ENCODE data around the gene PTPRG. TPM values are rescaled to one million over a fixed set of nuclear protein-coding genes. Genes with fewer than 3 reads are reported as not detected.

The PTPRG gene
- total and polyA plus RNA-seq, 2 experiments from 2014 or later: 24.4 to 131 TPM

DNA sequence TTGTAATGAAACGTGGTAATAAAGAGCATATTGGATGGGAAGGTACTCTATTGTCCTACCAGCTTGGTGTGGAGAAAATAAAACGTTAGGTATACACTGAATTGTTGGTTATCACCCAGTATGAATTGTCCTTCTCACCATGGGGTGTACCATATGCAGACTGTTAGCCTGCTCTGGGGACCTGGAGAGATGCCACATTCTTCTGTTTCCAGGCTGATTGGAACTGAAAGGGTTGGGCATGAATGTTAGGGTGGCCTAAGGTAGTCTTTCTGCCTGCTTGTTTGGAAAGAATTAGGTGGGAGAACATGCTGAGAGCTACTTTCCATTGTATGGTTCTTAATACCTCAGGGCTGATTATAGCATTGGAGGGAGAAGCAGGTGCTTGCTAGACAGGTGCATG lies 340.6 kb downstream of the PTPRG start:
- DNase-seq (ENCODE audit: low spot score) (no peak), ATAC-seq (no peak)
- no peaks in the 10 kb centered on the region for H3K36me3 ChIP-seq (ENCODE audit: insufficient read depth)
- no peak overlapping the region for H3K4me3 Mint-ChIP-seq
- H3K36me3 Mint-ChIP-seq (ENCODE audit: low read depth): no peaks in the 10 kb centered on the region
- TF ChIP-seq NANOG (IDR thresholded peaks at IDR 0.05; ENCODE audit: borderline replicate concordance) (no peak), EZH2phosphoT487 (IDR thresholded peaks at IDR 0.05; ENCODE audit: unreplicated experiment) (no peak), EZH2 (IDR thresholded peaks at IDR 0.05; ENCODE audit: low read depth, unreplicated experiment) (no peak), STAT1 (IDR thresholded peaks at IDR 0.05; ENCODE audit: unreplicated experiment) (no peak), CREB1 (CRISPR knock-in tag; IDR thresholded peaks at IDR 0.05; ENCODE audit: low read depth) (no peak), JUNB (IDR thresholded peaks at IDR 0.05; ENCODE audit: unreplicated experiment) (no peak), POLR2AphosphoS5 (IDR thresholded peaks at IDR 0.05; ENCODE audit: low read depth) (no peak), ZNF114 (CRISPR knock-in tag; IDR thresholded peaks at IDR 0.05) (no peak), ZNF331 (CRISPR knock-in tag; IDR thresholded peaks at IDR 0.05; ENCODE audit: low read depth) (no peak)
- TF ChIP-seq, protein P1, sequence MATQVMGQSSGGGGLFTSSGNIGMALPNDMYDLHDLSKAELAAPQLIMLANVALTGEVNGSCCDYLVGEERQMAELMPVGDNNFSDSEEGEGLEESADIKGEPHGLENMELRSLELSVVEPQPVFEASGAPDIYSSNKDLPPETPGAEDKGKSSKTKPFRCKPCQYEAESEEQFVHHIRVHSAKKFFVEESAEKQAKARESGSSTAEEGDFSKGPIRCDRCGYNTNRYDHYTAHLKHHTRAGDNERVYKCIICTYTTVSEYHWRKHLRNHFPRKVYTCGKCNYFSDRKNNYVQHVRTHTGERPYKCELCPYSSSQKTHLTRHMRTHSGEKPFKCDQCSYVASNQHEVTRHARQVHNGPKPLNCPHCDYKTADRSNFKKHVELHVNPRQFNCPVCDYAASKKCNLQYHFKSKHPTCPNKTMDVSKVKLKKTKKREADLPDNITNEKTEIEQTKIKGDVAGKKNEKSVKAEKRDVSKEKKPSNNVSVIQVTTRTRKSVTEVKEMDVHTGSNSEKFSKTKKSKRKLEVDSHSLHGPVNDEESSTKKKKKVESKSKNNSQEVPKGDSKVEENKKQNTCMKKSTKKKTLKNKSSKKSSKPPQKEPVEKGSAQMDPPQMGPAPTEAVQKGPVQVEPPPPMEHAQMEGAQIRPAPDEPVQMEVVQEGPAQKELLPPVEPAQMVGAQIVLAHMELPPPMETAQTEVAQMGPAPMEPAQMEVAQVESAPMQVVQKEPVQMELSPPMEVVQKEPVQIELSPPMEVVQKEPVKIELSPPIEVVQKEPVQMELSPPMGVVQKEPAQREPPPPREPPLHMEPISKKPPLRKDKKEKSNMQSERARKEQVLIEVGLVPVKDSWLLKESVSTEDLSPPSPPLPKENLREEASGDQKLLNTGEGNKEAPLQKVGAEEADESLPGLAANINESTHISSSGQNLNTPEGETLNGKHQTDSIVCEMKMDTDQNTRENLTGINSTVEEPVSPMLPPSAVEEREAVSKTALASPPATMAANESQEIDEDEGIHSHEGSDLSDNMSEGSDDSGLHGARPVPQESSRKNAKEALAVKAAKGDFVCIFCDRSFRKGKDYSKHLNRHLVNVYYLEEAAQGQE (IDR thresholded peaks at IDR 0.05; ENCODE audit: unreplicated experiment): no peak
- TF ChIP-seq, protein P2, sequence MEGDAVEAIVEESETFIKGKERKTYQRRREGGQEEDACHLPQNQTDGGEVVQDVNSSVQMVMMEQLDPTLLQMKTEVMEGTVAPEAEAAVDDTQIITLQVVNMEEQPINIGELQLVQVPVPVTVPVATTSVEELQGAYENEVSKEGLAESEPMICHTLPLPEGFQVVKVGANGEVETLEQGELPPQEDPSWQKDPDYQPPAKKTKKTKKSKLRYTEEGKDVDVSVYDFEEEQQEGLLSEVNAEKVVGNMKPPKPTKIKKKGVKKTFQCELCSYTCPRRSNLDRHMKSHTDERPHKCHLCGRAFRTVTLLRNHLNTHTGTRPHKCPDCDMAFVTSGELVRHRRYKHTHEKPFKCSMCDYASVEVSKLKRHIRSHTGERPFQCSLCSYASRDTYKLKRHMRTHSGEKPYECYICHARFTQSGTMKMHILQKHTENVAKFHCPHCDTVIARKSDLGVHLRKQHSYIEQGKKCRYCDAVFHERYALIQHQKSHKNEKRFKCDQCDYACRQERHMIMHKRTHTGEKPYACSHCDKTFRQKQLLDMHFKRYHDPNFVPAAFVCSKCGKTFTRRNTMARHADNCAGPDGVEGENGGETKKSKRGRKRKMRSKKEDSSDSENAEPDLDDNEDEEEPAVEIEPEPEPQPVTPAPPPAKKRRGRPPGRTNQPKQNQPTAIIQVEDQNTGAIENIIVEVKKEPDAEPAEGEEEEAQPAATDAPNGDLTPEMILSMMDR (conservative IDR thresholded peaks at IDR 0.05; ENCODE audit: low read depth in 2 of 2): no peak
- TF ChIP-seq, protein P3, sequence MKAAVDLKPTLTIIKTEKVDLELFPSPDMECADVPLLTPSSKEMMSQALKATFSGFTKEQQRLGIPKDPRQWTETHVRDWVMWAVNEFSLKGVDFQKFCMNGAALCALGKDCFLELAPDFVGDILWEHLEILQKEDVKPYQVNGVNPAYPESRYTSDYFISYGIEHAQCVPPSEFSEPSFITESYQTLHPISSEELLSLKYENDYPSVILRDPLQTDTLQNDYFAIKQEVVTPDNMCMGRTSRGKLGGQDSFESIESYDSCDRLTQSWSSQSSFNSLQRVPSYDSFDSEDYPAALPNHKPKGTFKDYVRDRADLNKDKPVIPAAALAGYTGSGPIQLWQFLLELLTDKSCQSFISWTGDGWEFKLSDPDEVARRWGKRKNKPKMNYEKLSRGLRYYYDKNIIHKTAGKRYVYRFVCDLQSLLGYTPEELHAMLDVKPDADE (IDR thresholded peaks at IDR 0.05): no peak
- TF ChIP-seq, protein P4, sequence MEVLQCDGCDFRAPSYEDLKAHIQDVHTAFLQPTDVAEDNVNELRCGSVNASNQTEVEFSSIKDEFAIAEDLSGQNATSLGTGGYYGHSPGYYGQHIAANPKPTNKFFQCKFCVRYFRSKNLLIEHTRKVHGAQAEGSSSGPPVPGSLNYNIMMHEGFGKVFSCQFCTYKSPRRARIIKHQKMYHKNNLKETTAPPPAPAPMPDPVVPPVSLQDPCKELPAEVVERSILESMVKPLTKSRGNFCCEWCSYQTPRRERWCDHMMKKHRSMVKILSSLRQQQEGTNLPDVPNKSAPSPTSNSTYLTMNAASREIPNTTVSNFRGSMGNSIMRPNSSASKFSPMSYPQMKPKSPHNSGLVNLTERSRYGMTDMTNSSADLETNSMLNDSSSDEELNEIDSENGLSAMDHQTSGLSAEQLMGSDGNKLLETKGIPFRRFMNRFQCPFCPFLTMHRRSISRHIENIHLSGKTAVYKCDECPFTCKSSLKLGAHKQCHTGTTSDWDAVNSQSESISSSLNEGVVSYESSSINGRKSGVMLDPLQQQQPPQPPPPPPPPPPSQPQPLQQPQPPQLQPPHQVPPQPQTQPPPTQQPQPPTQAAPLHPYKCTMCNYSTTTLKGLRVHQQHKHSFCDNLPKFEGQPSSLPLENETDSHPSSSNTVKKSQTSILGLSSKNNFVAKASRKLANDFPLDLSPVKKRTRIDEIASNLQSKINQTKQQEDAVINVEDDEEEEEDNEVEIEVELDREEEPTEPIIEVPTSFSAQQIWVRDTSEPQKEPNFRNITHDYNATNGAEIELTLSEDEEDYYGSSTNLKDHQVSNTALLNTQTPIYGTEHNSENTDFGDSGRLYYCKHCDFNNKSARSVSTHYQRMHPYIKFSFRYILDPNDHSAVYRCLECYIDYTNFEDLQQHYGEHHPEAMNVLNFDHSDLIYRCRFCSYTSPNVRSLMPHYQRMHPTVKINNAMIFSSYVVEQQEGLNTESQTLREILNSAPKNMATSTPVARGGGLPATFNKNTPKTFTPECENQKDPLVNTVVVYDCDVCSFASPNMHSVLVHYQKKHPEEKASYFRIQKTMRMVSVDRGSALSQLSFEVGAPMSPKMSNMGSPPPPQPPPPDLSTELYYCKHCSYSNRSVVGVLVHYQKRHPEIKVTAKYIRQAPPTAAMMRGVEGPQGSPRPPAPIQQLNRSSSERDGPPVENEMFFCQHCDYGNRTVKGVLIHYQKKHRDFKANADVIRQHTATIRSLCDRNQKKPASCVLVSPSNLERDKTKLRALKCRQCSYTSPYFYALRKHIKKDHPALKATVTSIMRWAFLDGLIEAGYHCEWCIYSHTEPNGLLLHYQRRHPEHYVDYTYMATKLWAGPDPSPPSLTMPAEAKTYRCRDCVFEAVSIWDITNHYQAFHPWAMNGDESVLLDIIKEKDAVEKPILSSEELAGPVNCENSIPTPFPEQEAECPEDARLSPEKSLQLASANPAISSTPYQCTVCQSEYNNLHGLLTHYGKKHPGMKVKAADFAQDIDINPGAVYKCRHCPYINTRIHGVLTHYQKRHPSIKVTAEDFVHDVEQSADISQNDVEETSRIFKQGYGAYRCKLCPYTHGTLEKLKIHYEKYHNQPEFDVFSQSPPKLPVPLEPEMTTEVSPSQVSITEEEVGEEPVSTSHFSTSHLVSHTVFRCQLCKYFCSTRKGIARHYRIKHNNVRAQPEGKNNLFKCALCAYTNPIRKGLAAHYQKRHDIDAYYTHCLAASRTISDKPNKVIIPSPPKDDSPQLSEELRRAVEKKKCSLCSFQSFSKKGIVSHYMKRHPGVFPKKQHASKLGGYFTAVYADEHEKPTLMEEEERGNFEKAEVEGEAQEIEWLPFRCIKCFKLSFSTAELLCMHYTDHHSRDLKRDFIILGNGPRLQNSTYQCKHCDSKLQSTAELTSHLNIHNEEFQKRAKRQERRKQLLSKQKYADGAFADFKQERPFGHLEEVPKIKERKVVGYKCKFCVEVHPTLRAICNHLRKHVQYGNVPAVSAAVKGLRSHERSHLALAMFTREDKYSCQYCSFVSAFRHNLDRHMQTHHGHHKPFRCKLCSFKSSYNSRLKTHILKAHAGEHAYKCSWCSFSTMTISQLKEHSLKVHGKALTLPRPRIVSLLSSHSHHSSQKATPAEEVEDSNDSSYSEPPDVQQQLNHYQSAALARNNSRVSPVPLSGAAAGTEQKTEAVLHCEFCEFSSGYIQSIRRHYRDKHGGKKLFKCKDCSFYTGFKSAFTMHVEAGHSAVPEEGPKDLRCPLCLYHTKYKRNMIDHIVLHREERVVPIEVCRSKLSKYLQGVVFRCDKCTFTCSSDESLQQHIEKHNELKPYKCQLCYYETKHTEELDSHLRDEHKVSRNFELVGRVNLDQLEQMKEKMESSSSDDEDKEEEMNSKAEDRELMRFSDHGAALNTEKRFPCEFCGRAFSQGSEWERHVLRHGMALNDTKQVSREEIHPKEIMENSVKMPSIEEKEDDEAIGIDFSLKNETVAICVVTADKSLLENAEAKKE (CRISPR knock-in tag; IDR thresholded peaks at IDR 0.05): no peak
- no peak overlapping the region for H3K4me2 ChIP-seq
- no peak overlapping the region for H3K4me3 ChIP-seq
- no peak overlapping the region for H2AFZ ChIP-seq
- H4K20me1 ChIP-seq (replicated peaks; ENCODE audit: insufficient read depth): peaks cover 7% of the 10 kb centered on the region; the same call in 1 of the 2 replicates
- no peak overlapping the region for H3K27ac ChIP-seq (ENCODE audit: low read depth)
- peaks cover 67% of the 10 kb centered on the region for H3K4me1 Mint-ChIP-seq
- no peak overlapping the region for H3K27ac Mint-ChIP-seq
- peaks cover 82% of the 10 kb centered on the region for H3K79me2 ChIP-seq (replicated peaks; ENCODE audit: insufficient read depth)
- no peaks in the 10 kb centered on the region for H3F3A ChIP-seq (replicated peaks; ENCODE audit: low read depth)
- no peaks in the 10 kb centered on the region for H3K9me3 Mint-ChIP-seq
- H3K27me3 Mint-ChIP-seq (ENCODE audit: insufficient read depth, low read depth, poor library complexity): peaks cover 13% of the 10 kb centered on the region
- no peaks in the 10 kb centered on the region for H3K9me2 ChIP-seq (ENCODE audit: insufficient read depth)
- no peaks in the 10 kb centered on the region for H3K27me3 ChIP-seq (ENCODE audit: insufficient read depth)
- peaks cover 39% of the 10 kb centered on the region for H3K4me1 ChIP-seq (ENCODE audit: insufficient read depth)

Measured in GM23338 (cell line).